ENCODE measurements around the gene NLRP14. TPM values are rescaled to one million over a fixed set of nuclear protein-coding genes. Genes with fewer than 3 reads are reported as not detected.

The NLRP14 gene
- total RNA-seq, 4 donors from 2014 or later: 0.11 to 0.15 TPM; not detected in 2

Other genes starting within 250 kb of the NLRP14 start
- under 1 TPM; 0.11 to 0.92 (median 0.34) TPM for gene OR2AG2, start 248.5 kb upstream of the NLRP14 start, total RNA-seq
- not detected for gene OR2AG1, start 237.5 kb upstream of the NLRP14 start, total RNA-seq
- gene OR6A2, start 220.8 kb upstream of the NLRP14 start, total RNA-seq: under 1 TPM; 0.27 to 0.92 (median 0.67) TPM
- gene OR10A5, start 174.8 kb upstream of the NLRP14 start, total RNA-seq: not detected
- gene OR10A2, start 157.4 kb upstream of the NLRP14 start, total RNA-seq: not detected
- gene OR10A4, start 143.9 kb upstream of the NLRP14 start, total RNA-seq: not detected
- 1 to 10 TPM in 1 of 4 donors, under 1 TPM in 1, not detected in 2; 0.54 to 1.2 TPM for gene OR2D2, start 128.0 kb upstream of the NLRP14 start, total RNA-seq
- gene OR2D3, start 99.5 kb upstream of the NLRP14 start, total RNA-seq: not detected
- gene ZNF215, start 94.1 kb upstream of the NLRP14 start, total RNA-seq: 1 to 10 TPM; 1.7 to 3.5 (median 2.1) TPM
- 1 to 10 TPM; 5.1 to 8.1 (median 6.7) TPM for gene ZNF214, start 133 bp upstream of the NLRP14 start, total RNA-seq
- gene RBMXL2, start 68.5 kb downstream of the NLRP14 start, total RNA-seq: under 1 TPM in 2 of 4 donors, not detected in 2; 0.27 to 0.33 TPM
- gene SYT9, start 231.4 kb downstream of the NLRP14 start, total RNA-seq: 1 to 10 TPM; 1.3 to 7.6 (median 4.2) TPM

Data from thyroid gland (tissue), 4 donors.